ENCODE measurements around the gene RPL27.

Gene RPL27

GRCh38 chr17:43044024-43044423 lies 45.8 kb downstream of the RPL27 start:
- no peak for DNase-seq (ENCODE audit: extremely low read depth in 1 of 2, low read depth in 1 of 2)

GRCh38 chr17:43051969-43052368 lies 53.8 kb downstream of the RPL27 start:
- no peak for DNase-seq (ENCODE audit: extremely low read depth in 1 of 2, low read depth in 1 of 2)

Measured in stimulated activated CD8-positive, alpha-beta memory T cell treated with anti-CD3 and anti-CD28 coated beads, Interleukin-7, amount 100 ng/mL, for 48 hours (primary cell).